Endodermal cell (in vitro differentiated cells): ENCODE results near the gene TNFRSF25. TPM values are rescaled to one million over a fixed set of nuclear protein-coding genes. Genes with fewer than 3 reads are reported as not detected.

Experiments used
- DNase-seq: peaks from one replicate; pipeline ENCODE4 v3.0.0-alpha.2; 2017
- H3K27ac ChIP-seq: 2 replicates; pipeline ENCODE4 v1.5.1; 2013; ENCODE audit warnings: mild to moderate bottlenecking, low read depth, low read length, moderate library complexity
- H3K27me3 ChIP-seq: 2 replicates; pipeline ENCODE4 v1.6.1; 2013; ENCODE audit warnings: mild to moderate bottlenecking, low read length, moderate library complexity; ENCODE audit not compliant: insufficient read depth, control insufficient read depth, poor library complexity, severe bottlenecking
- H3K36me3 ChIP-seq: 2 replicates; pipeline ENCODE4 v1.7.0; 2013; ENCODE audit warnings: mild to moderate bottlenecking, low read length, moderate library complexity; ENCODE audit not compliant: control insufficient read depth, insufficient read depth
- H3K4me1 ChIP-seq: one replicate; pipeline ENCODE4 v1.7.0; 2013; ENCODE audit warnings: low read length; ENCODE audit not compliant: control insufficient read depth, insufficient read depth
- H3K4me3 ChIP-seq: 2 replicates; pipeline ENCODE4 v1.5.1; 2013; ENCODE audit warnings: mild to moderate bottlenecking, low read length, moderate library complexity
- H3K9ac ChIP-seq: 2 replicates; pipeline ENCODE4 v1.6.1; 2013; ENCODE audit warnings: mild to moderate bottlenecking, low read length, moderate library complexity; ENCODE audit not compliant: poor library complexity, severe bottlenecking; ENCODE audit errors: extremely low read depth
- H3K9me3 ChIP-seq: 2 replicates; pipeline ENCODE4 v1.6.1; 2013; ENCODE audit warnings: mild to moderate bottlenecking, low read length, moderate library complexity; ENCODE audit not compliant: control insufficient read depth
- H3K27ac Mint-ChIP-seq: 2 replicates; pipeline ENCODE4 v1.8.0; 2020; ENCODE audit warnings: mixed read lengths
- H3K27me3 Mint-ChIP-seq: 2 replicates; pipeline ENCODE4 v1.8.0; 2021; ENCODE audit warnings: mild to moderate bottlenecking, mixed read lengths; ENCODE audit not compliant: insufficient read depth
- H3K36me3 Mint-ChIP-seq: 2 replicates; pipeline ENCODE4 v1.8.0; 2020; ENCODE audit warnings: low read depth, mixed read lengths
- H3K4me1 Mint-ChIP-seq: 2 replicates; pipeline ENCODE4 v1.8.0; 2020; ENCODE audit warnings: mixed read lengths
- H3K4me3 Mint-ChIP-seq: 2 replicates; pipeline ENCODE4 v1.8.0; 2020; ENCODE audit warnings: mild to moderate bottlenecking, moderate library complexity, mixed read lengths
- H3K9me3 Mint-ChIP-seq: 2 replicates; pipeline ENCODE4 v1.8.0; 2020; ENCODE audit warnings: mild to moderate bottlenecking, mixed read lengths
- CTCF ChIP-seq: fragments of 200-600 bp; sonication (generic); conservative IDR thresholded peaks from 2 replicates; pipeline ENCODE4 v1.5.0; 2021; ENCODE audit warnings: antibody characterized with exemption, mild to moderate bottlenecking
- WGBS, 2 experiments: methylation state at CpG; one replicate each; pipeline versions ENCODE4 v1.1.5 to v1.1.7; 2013; ENCODE audit warnings: missing lambda C conversion rate in 2 of 2, mixed read lengths in 1 of 2; ENCODE audit not compliant: insufficient coverage in 1 of 2, insufficient read length in 1 of 2; 5-methylcytosine and 5-hydroxymethylcytosine counted together
- total RNA-seq, 2 donors: library from RNA; stranded (reverse); fragmentation: NEBNext Ultra II Directional in 1 of 2; extraction: Animal tissue kit (Norgen Biotek cat#: 25700) in 1 of 2; gene quantifications; 2 replicates in 1 of 2; 3 replicates in 1 of 2; pipeline ENCODE4 v1.2.1, GENCODE V29; 2021

The TNFRSF25 gene
- total RNA-seq, 2 donors from 2014 or later = 25.9 to 26.9 TPM

- Mint-ChIP-seq H3K27ac (no peak overlapping the region), H3K4me3 (no peak overlapping the region), H3K36me3 (no peaks in the 10 kb centered on the region), H3K27me3 (peaks cover 82% of the 10 kb centered on the region), H3K4me1 (peaks cover 6% of the 10 kb centered on the region), H3K9me3 (no peaks in the 10 kb centered on the region)
- no peaks in the 10 kb centered on the region for H3K36me3 ChIP-seq
- no peak for DNase-seq
- H3K9me3 ChIP-seq = no peaks in the 10 kb centered on the region
- no peaks in the 10 kb centered on the region for H3K4me1 ChIP-seq
- H3K27ac ChIP-seq = no peak overlapping the region
- peaks cover 85% of the 10 kb centered on the region for H3K27me3 ChIP-seq
- WGBS, 2 experiments = 85 to 100% methylated on average over 4 to 6 of the region's 6 CpGs
- H3K4me3 ChIP-seq = no peak overlapping the region
- no peak for TF ChIP-seq CTCF
- H3K9ac ChIP-seq = no peak overlapping the region
These were observed 40.3 kb downstream of the TNFRSF25 start for GRCh38 chr1:6425658-6426057.

GRCh38 chr1:6424619-6425593 is 41.1 kb downstream of the TNFRSF25 start, which contains the start of gene ESPN:
ESPN (plus strand) TSS chr1:6424776; CDS start chr1:6424956, 180 bp downstream.
- Mint-ChIP-seq H3K27me3 (peaks cover 82% of the 10 kb centered on the region), H3K36me3 (no peaks in the 10 kb centered on the region), H3K4me1 (peaks cover 6% of the 10 kb centered on the region), H3K4me3 (peak within 1 kb of the TSS; percentile 20), H3K9me3 (no peaks in the 10 kb centered on the region), H3K27ac (no peak within 1 kb of the TSS)
- 13 to 15% methylated on average over 29 to 99 of the region's 99 CpGs for WGBS, 2 experiments
- peaks cover 4% of the 10 kb centered on the region for H3K4me1 ChIP-seq
- H3K27ac ChIP-seq = no peak within 1 kb of the TSS
- no peaks in the 10 kb centered on the region for H3K9me3 ChIP-seq
- H3K27me3 ChIP-seq = peaks cover 85% of the 10 kb centered on the region
- TF ChIP-seq CTCF = no peak
- H3K9ac ChIP-seq = no peak within 1 kb of the TSS
- peak; percentile 66 for DNase-seq
- no peak within 1 kb of the TSS for H3K4me3 ChIP-seq
- H3K36me3 ChIP-seq = no peaks in the 10 kb centered on the region

- peak overlapping the region; percentile 20 for H3K4me3 Mint-ChIP-seq
- DNase-seq = peak; percentile 77
- H3K9ac ChIP-seq = no peak overlapping the region
These were observed 41.9 kb downstream of the TNFRSF25 start for GRCh38 chr1:6424000-6424565.

More at GRCh38 chr1:6424000-6424565, 41.9 kb downstream of the TNFRSF25 start:
- 12% methylated on average over 24 to 35 of the region's 35 CpGs for WGBS, 2 experiments
- no peaks in the 10 kb centered on the region for H3K36me3 Mint-ChIP-seq
- Histone ChIP-seq H3K27me3 (peaks cover 93% of the 10 kb centered on the region), H3K36me3 (no peaks in the 10 kb centered on the region), H3K4me3 (no peak overlapping the region), H3K27ac (no peak overlapping the region), H3K4me1 (peaks cover 4% of the 10 kb centered on the region), H3K9me3 (no peaks in the 10 kb centered on the region)
- H3K4me1 Mint-ChIP-seq = peaks cover 6% of the 10 kb centered on the region
- no peak for TF ChIP-seq CTCF
- peaks cover 87% of the 10 kb centered on the region for H3K27me3 Mint-ChIP-seq
- H3K9me3 Mint-ChIP-seq = no peaks in the 10 kb centered on the region
- H3K27ac Mint-ChIP-seq = no peak overlapping the region
